Sigmoid colon (tissue), 7 donors: ENCODE data around the gene TTLL11. TPM values are rescaled to one million over a fixed set of nuclear protein-coding genes. Genes with fewer than 3 reads are reported as not detected.

Experiments used
- DNase-seq: peaks from one replicate; pipeline ENCODE4 v3.0.0-alpha.2; 2019
- H3K27ac ChIP-seq, 4 donors: fragments of 200-600 bp; sonication (generic); one replicate each; pipeline ENCODE4 v1.5.1; 2016 to 2019; ENCODE audit warnings: mild to moderate bottlenecking in 1 of 4
- H3K27me3 ChIP-seq, 3 donors: fragments of 200-600 bp; sonication (generic); one replicate each; pipeline ENCODE4 v1.5.1; 2019; ENCODE audit warnings: mild to moderate bottlenecking in 1 of 3
- H3K36me3 ChIP-seq, 4 donors: fragments of 200-600 bp; sonication (generic); one replicate each; pipeline ENCODE4 v1.5.1; 2016 to 2019
- H3K4me1 ChIP-seq, 4 donors: fragments of 200-600 bp; sonication (generic); one replicate each; pipeline ENCODE4 v1.5.1; 2017 to 2019
- H3K4me3 ChIP-seq, 4 donors: fragments of 200-600 bp; sonication (generic); one replicate each; pipeline ENCODE4 v1.5.1; 2017 to 2019; ENCODE audit warnings: mild to moderate bottlenecking in 2 of 4, moderate library complexity in 1 of 4
- H3K9me3 ChIP-seq, 4 donors: fragments of 200-600 bp in 3 of 4; sonication (generic) in 3 of 4; one replicate each; pipeline versions ENCODE4 v1.5.1 to v1.6.1; 2013 to 2019
- EP300 ChIP-seq, 4 donors: sonication (generic); formaldehyde crosslinking; IDR thresholded peaks; one replicate each; pipeline ENCODE4 v1.6.1; 2017; ENCODE audit warnings: antibody characterized with exemption in 4 of 4
- POLR2A ChIP-seq, 2 donors: fragments of 450-650 bp; IDR thresholded peaks; one replicate each; pipeline ENCODE4 v1.6.1; 2016; ENCODE audit warnings: antibody characterized with exemption in 2 of 2, mild to moderate bottlenecking in 2 of 2, moderate library complexity in 2 of 2
- POLR2AphosphoS5 ChIP-seq, 4 donors: sonication (generic); formaldehyde crosslinking; IDR thresholded peaks; one replicate each; pipeline ENCODE4 v1.6.1; 2017; ENCODE audit warnings: antibody characterized with exemption in 4 of 4
- WGBS, 2 donors: extraction: QIAGEN DNeasy Blood & Tissue Kit; methylation state at CpG; one replicate each; pipeline ENCODE4 v1.1.7; 2013; 5-methylcytosine and 5-hydroxymethylcytosine counted together
- intact Hi-C: fragments of 100-400 bp; cut with DNase I; formaldehyde crosslinking; loops from one replicate; pipeline ENCODE4 v1.15.1; 2023
- polyA plus RNA-seq, 3 donors: library from polyadenylated mRNA; stranded (reverse); fragments of 200-250 nt; gene quantifications; one replicate each; pipeline ENCODE4 v1.2.3, GENCODE V29; 2013
- total RNA-seq, 4 donors: library from RNA; depleted of rRNA; stranded (reverse); fragments of >200 nt; gene quantifications; one replicate each; pipeline ENCODE4 v1.1.0, GENCODE V29; 2016
- TF ChIP-seq, protein P1 (sequence below), 4 experiments: fragments of 450-650 bp in 3 of 4; fragments of 200-600 bp in 1 of 4; IDR thresholded peaks; one replicate each; pipeline ENCODE4 v1.5.1; 2016 to 2019; ENCODE audit warnings: antibody characterized with exemption in 4 of 4, mild to moderate bottlenecking in 3 of 4, moderate library complexity in 2 of 4
- donor health status: healthy with polysubstance abuse.
- donor health status: Bipolar disorder and iron deficiency.
- donor health status: healthy.

TTLL11 gene
- total and polyA plus RNA-seq, 7 donors: 4.2 to 40.7 (median 27.6) TPM

DNA sequence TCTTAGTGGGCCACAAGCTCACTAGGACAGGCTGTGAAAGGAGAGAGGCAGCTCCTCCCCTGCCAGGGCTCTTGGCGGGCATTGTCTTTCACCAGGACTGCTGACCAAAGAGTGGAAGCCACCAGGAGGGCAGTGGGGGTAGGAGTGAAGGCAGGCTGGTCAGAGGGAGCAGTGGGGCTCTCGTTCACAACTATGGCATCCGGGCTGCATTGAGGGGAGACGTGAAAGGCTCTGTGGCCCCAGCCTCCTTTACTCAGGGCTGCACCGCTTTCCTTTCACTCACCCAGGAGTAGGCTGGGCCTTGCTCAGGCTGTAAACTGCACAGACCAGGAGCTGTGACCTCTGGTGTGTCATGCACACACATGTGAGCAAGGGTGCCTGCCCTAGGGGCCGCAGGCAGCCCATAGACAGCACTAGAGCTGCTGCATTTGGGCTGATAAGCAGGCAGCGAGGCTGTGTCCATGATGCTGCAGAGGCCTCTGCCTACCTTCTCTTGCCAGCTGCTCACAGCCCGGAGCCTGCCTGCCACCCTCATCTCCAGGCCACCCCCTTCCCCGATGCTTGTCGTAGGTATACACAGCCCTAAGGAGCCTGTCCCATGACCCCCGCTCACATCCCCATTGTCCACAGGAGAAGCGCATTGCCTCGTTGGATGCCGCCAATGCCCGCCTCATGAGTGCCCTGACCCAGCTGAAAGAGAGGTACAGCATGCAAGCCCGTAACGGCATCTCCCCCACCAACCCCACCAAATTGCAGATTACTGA, 311.2 kb downstream of the TTLL11 start:
- Histone ChIP-seq H3K9me3 (no peaks in the 10 kb centered on the region), H3K36me3 (peaks cover 30 to 76% (median 48%) of the 10 kb centered on the region in 4 donors), H3K27ac (peak overlapping the region in 2 of 4 donors; percentile 16 to 83), H3K4me1 (peaks cover 0 to 30% (median 23%) of the 10 kb centered on the region in 4 donors), H3K27me3 (no peaks in the 10 kb centered on the region), H3K4me3 (no peak overlapping the region)
- intact Hi-C loops: no loop called here
- no peak for DNase-seq
- WGBS, 2 donors: 95% methylated on average over 17 of the region's 17 CpGs
- TF ChIP-seq, protein P1, sequence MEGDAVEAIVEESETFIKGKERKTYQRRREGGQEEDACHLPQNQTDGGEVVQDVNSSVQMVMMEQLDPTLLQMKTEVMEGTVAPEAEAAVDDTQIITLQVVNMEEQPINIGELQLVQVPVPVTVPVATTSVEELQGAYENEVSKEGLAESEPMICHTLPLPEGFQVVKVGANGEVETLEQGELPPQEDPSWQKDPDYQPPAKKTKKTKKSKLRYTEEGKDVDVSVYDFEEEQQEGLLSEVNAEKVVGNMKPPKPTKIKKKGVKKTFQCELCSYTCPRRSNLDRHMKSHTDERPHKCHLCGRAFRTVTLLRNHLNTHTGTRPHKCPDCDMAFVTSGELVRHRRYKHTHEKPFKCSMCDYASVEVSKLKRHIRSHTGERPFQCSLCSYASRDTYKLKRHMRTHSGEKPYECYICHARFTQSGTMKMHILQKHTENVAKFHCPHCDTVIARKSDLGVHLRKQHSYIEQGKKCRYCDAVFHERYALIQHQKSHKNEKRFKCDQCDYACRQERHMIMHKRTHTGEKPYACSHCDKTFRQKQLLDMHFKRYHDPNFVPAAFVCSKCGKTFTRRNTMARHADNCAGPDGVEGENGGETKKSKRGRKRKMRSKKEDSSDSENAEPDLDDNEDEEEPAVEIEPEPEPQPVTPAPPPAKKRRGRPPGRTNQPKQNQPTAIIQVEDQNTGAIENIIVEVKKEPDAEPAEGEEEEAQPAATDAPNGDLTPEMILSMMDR (IDR thresholded peaks at IDR 0.05): no peak
- no peak for TF ChIP-seq POLR2AphosphoS5 (IDR thresholded peaks at IDR 0.05)
- TF ChIP-seq POLR2A (IDR thresholded peaks at IDR 0.05): no peak
- TF ChIP-seq EP300 (IDR thresholded peaks at IDR 0.05): no peak

DNA sequence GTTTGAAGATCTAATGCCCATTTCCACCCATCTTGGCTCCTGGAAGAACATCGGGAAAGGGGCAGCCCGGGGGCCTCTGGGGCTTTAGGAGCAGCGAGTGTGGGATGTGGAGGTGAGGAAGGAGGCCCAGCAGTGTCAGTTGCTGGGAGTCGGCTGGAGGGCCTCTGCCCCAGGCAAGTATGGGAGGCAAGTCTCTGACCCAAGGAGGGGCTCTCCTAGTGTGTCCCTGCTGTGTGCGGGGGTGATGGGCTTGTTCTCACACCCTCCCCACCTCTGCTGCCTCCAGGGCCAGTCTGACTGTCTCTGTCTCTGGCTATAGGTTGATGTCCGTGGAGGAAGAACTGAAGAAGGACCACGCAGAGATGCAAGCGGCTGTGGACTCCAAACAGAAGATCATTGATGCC, 312.0 kb downstream of the TTLL11 start:
- WGBS, 2 donors: 94% methylated on average over 8 of the region's 8 CpGs
- no peak overlapping the region for H3K4me3 ChIP-seq
- H3K36me3 ChIP-seq: peaks cover 34 to 81% (median 55%) of the 10 kb centered on the region in 4 donors
- DNase-seq: no peak
- peak overlapping the region in 2 of 4 donors; percentile 73 to 83 for H3K27ac ChIP-seq
- H3K27me3 ChIP-seq: no peaks in the 10 kb centered on the region
- TF ChIP-seq EP300 (IDR thresholded peaks at IDR 0.05) (no peak), POLR2AphosphoS5 (IDR thresholded peaks at IDR 0.05) (no peak)
- H3K9me3 ChIP-seq: no peaks in the 10 kb centered on the region
- peaks cover 0 to 30% (median 23%) of the 10 kb centered on the region in 4 donors for H3K4me1 ChIP-seq
- intact Hi-C loops: no loop called here

DNA sequence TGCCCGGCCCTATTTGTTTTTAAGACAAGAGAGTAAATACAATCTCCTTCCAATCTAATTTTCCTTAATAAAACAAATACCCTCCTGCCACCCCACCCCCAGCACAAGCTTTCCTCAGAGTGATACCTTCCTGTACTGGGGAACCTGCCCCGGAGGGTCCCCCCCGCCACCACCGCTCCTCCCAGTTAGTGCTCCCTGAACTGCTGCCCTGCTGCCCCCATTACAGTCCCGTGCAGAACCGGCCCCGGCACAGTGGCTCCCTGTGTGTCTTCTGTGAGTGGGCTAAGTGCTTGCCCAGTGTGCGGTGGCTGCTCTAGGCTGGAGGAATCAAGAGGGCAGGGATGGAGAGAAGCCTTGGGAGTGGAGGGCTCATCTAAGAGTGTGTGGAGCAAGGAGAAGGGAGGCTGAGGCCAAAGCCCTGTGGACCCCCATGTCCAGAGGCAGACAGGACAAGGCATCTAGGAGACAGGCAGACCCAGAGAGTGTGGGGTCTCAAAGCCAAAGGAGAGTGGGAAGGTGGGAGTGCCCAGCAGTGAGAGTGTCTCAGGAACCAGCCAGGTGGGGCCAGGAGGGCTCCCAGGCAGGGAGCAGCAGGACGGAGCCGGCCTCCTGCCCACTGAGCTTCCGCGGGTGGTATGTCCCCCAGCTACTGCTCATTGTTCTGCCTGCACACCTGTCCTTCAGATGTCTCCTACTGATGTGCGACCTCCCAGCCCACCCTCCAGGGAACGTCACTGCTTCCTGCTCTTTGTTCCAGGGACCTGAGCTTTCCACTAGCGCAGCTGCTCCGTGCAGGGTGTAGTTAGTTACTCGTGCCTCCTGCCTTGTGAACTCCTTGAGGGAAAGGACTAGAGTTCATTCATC, 312.7 kb downstream of the TTLL11 start:
- H3K27ac ChIP-seq: peak overlapping the region in 3 of 4 donors; percentile 66 to 83 (median 73)
- peaks cover 0 to 30% (median 23%) of the 10 kb centered on the region in 4 donors for H3K4me1 ChIP-seq
- no peak for DNase-seq
- H3K9me3 ChIP-seq: no peaks in the 10 kb centered on the region
- intact Hi-C loops: no loop called here
- TF ChIP-seq, protein P1 (IDR thresholded peaks at IDR 0.05): no peak
- TF ChIP-seq POLR2AphosphoS5 (IDR thresholded peaks at IDR 0.05) (no peak), EP300 (IDR thresholded peaks at IDR 0.05) (no peak), POLR2A (IDR thresholded peaks at IDR 0.05) (no peak)
- H3K36me3 ChIP-seq: peaks cover 42 to 81% (median 60%) of the 10 kb centered on the region in 4 donors
- H3K27me3 ChIP-seq: no peaks in the 10 kb centered on the region
- no peak overlapping the region for H3K4me3 ChIP-seq
- WGBS, 2 donors: 89 to 91% methylated on average over 17 of the region's 17 CpGs

DNA sequence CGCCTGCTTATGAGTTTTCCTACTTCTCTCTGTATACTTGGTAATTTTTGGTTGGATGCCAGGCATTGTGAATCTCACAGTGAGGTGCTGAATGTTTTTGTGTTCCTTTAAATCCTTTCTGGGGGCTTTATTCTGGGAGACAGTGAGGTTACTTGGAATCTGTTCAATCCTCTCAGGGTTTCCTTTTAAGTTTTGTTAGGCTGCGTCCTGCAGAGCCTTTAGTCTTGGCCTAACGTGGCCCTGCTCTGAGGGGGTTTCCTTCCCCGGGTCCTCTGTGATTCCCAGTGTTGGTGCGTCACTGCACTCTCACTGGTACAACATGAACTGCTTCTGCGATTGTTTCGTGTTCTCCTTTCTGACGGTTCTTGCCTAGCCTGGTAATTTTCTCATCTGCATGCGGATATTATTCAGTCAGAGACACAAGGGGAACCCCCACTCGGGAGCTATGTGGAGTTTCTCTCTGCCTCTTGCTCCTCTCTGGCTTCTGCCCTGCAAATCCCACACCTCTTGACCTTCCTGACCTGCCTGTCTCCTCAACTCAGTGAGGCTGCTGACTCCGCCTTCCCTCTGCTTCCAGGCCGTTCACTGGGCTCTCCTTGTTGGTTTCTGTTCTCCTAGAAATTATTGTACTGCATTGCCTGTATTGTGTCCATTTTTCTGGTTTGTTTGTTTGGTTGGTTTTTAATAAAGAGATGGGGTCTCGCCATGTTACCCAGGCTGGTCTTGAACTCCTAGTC, 313.6 kb downstream of the TTLL11 start:
- H3K36me3 ChIP-seq: peaks cover 42 to 81% (median 65%) of the 10 kb centered on the region in 4 donors
- no peak overlapping the region for H3K4me3 ChIP-seq
- 80 to 87% methylated on average over 13 of the region's 13 CpGs for WGBS, 2 donors

More for the DNA sequence above, 313.6 kb downstream of the TTLL11 start:
- intact Hi-C loops: loop anchor here (5.0 kb wide), 1 partner anchor 77 kb away; no protein-coding TSS in a partner anchor
- peak; percentile 87 for DNase-seq
- TF ChIP-seq POLR2AphosphoS5 (IDR thresholded peaks at IDR 0.05): peak in 3 of 4 donors; percentile 64 to 86 (median 79)
- TF ChIP-seq EP300 (IDR thresholded peaks at IDR 0.05): peak; percentile 60 to 97 (median 93)
- no peak for TF ChIP-seq POLR2A (IDR thresholded peaks at IDR 0.05)
- Histone ChIP-seq H3K9me3 (no peaks in the 10 kb centered on the region), H3K4me1 (peaks cover 0 to 30% (median 23%) of the 10 kb centered on the region in 4 donors), H3K27ac (peak overlapping the region in 3 of 4 donors; percentile 66 to 83 (median 73)), H3K27me3 (no peaks in the 10 kb centered on the region)
